Measurements from ENCODE around the gene ARMC2.
A peak's percentile ranks its signal among the peaks of the same experiment; 100 is the strongest.

The ARMC2 gene

GRCh38 chr6:108996208-108996607 is 148.0 kb downstream of the ARMC2 start:
- no peak for DNase-seq

DNA sequence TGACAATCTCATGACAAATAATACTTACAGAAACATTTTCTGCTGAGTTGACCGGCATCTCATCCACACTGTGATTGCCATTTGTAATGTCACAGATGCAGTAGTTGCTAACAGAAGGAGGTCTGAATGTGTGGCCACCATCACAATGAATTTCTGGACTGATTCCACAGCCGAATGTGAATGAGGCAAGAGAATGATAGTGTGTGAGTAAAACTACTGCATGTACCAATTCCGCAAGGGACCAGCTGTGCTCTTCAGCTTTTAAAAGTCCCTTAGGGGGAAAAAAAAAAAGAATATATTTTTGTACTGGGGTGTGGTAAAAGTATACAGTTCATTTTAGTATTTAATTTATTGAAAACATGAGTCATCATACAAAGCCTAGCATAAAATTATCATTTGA is 150.3 kb downstream of the ARMC2 start:
- no peak for DNase-seq

GRCh38 chr6:108999428-108999827 is 151.2 kb downstream of the ARMC2 start:
- no peak for DNase-seq

DNA sequence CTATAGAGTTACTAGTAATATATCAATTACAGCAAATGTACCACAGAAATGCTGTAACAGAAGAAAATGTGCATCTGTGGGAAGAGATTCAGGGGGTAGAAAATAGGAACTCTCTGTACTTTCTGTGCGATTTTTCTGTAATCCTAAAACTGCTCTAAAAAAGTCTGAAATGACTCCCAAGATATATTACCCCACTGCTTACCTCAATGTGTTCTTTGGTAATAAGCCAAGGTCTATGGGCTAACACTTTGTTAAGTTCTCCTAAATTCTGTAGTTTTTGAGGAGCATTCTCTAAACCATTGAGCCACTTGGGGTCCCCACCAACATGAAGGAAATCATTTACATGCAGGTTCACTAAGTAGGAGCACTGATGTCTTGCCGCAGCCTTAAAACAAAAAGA is 152.1 kb downstream of the ARMC2 start:
- DNase-seq, result no peak

- DNase-seq, result no peak
These were observed 153.2 kb downstream of the ARMC2 start for GRCh38 chr6:109001291-109001894.

- DNase-seq, result no peak
These were observed 154.0 kb downstream of the ARMC2 start for GRCh38 chr6:109002051-109002697.

DNA sequence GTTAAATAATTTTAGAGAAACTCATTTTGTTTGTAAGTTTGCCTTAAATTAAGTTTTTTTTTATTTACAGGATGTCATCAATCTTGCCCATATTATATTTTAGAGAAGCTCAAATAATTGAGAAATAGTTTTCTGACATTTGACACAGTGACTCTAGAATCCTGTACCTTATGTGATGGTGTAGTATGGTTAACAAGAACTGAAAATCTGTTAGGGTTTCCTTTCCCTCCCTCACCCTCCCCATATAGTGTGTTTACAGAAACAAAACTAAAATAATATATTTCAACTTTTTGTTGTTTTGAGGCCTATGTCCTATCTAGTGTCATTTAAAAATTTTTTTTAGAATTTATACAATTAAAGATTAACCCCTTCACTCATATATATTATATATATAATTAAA is 154.7 kb downstream of the ARMC2 start:
- DNase-seq, result no peak

GRCh38 chr6:109006818-109007217 is 158.6 kb downstream of the ARMC2 start:
- no peak for DNase-seq

DNA sequence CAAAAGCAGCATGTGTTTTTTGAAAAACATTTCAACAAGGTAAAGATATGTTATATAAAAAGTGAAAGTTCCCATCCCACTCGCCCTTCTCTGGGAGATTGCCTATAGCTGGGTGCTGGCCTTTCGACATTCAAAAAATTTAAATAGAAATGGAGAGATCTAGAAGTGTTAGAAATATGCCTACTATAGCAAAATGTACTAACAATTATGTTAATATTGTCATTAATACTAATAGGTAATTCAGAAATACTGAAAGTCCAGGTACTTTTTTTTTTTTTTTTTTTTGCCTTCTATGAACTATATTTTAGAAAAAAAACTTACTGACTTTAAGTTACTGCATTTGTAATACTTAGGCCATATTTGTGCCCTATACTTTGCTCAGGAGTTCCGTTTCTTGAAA is 159.3 kb downstream of the ARMC2 start:
- DNase-seq, result no peak

DNA sequence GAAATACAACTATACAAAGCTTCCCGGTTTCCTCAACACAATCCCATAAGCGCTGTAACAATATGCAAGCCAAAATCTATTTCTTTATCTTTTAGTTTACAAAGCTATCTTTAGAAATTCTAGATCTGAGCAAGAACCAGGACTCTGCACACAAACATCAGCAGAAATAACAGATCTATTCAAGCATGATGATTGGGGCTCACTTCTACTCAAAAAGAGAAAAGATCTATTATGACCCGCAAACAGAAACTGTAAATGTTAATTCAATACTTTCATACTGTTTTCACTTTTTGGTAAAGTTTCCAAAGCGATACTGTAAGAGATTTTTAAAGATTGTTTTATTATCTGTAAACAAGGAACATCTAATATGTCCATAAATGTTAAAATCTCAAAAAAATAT is 159.8 kb downstream of the ARMC2 start:
- no peak for DNase-seq

DNA sequence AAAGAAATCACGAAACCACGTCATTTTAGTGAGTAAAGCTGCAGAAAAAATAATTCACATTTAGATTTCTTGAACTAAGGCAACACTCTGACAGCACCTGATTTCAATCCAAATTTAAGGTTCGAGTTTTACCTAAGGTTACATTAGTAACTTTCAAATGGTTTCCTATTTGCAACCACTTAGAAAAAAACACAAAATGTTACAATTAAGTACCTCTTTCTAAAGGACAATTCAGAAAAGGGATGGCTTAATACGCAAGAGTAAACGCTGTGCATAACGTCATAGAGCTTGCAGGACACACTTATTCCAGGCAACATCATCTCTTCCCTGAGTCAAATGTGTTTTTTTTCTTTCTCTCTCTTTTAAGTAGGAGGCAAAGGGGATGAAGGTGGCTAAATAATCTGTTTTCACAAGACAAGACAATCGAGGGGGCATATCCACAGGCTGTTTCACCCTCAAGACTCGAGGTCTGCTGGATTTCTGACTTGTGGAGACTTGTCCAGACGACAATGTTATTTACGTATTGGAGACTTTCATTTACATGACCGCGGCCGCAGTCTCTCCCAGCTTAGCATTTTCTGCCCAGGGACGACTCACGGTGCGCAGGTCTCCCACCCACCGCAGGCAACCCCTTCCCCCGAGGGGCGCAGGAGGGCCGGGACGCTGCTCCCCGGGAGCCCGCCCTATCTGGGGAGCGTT is 160.5 kb downstream of the ARMC2 start:
- no peak for DNase-seq

DNA sequence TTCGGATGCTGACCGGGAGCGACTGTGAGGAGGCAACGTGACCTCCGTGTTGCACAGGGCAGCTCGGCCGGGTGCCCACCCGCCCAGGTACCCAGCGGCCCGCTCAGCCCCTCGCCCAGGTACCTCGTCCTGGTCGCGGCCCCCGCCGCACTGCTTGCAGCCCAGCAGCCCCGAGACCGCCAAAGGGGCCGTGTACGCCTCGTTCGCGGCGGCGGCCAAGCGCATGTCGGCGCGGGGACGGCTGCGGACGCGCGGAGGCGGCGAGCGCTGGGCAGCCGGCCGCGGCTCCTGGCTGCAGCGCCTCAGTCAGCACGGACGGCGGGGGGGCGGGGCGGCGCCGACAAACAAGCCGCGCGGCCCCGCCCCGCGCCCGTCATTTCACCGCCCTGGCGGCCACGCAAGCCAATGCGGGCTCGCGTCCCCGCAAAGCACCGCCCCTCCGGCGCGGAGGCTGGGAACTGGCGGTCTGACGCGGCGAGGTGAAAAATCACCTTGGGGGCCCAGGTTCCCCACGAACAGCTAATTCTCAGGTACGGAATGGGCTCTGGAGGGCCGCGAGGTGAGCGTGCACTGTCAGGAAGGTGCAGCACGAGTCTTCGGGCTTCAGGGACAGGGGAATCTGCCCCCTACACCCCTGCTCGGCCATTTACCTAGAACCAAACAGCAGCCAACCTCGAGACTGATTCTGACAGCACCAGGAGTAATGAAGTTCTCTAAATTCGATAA is 161.2 kb downstream of the ARMC2 start:
- peak; percentile 94 for DNase-seq

DNA sequence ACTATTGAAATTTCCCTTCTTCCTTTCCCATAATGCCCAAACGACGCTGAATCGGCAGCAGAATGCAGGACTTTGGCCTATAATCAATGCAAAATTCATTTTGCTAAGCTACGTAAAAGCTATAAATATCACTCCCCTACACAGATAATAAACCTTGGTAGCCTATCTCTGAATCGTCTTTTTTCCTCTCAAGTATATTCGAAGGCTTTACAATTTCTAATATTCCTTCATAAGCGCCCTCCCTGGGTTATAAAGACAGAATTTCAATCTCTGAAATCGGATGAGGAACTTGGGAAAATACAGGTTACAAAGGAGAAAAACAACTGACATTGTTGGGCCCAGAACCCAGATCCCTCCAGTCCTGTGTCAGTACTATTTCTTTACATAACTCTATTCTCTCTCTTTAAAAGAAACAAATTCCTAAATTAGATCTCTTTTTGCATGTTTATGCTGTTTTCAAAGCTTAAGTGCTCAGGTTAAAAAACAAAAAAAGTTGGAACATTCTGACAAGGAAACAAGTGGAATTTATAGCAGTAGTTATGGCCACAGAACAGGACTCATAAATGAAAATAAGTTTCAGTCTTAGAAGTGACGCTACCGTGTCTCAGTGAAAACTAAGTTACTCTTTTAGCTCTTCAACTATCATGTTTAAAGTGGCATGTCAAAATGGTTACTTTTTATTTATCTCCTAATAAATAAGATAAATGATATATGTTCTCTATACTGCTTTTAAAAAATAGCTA is 161.9 kb downstream of the ARMC2 start:
- no peak for DNase-seq

DNA sequence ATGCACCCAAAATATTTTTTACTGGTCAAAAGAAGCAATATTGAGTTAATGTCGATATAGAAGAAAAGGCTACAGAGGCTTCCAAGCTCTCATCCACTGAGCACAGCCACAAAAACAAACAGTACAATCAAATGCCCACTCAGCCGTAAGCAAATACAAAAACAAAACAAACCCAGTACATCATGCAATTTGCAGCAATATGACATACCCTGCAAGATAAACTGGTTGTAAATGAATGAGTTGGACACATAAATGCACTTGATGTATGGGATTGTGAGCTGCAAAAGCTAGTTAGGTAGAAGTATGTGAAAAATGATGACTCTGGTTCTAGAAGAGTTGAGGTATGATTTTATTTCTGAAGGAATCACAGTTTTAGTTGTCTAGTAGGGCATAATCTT is 162.5 kb downstream of the ARMC2 start:
- no peak for DNase-seq

DNA sequence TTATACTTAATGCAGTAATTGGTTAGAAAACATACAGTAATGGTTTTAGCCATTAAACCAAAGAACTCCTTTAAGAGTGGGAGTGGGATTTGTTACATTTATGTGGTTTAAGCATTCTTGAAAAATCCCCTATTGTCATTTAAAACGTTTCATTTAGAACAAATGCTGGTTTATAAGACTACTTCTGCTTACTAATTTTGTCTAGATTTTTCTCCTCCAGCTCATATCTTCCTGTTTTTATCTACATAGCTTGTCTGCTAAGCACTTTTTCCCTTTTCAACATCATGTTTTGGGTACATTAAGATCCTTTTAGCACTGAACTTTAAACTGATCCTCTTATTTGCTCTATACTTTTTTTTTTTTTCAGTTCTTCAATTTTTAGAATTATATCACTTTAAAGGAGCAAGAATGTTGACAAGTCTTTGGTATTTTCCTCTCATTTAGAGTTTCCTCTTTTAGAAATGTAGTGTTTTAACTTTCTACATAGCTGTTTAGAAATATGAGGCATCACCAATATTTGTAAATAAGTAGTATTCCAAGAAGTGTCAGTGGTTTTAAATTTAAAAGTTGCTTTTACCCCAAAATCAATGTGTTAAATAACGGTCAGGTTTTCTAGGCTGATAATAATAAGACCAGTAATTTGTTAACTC is 165.6 kb downstream of the ARMC2 start:
- DNase-seq, result no peak

DNA sequence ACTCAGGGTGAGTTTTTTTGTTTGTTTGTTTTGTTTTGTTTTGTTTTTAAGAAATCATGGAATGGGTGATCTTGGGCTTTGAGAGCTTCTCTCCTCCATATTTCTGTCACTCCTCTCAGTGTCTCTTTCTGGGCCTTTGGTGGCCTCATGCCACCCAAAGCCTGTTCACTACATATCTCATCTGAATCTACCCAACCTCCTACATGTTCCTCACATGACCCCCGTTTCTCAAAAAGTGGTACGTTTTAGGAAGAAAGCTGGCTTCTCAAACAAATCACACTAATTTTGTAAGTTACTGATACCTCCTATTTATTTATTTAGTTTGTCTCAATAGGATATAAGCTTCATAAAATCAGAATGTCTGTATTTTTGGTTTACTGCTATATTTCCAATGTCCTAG is 166.4 kb downstream of the ARMC2 start:
- DNase-seq, result no peak

GRCh38 chr6:109015176-109015575 is 167.0 kb downstream of the ARMC2 start:
- no peak for DNase-seq

- DNase-seq, result no peak
These were observed 171.7 kb downstream of the ARMC2 start for GRCh38 chr6:109019911-109020310.

GRCh38 chr6:109021870-109022269 is 173.6 kb downstream of the ARMC2 start:
- no peak for DNase-seq

DNA sequence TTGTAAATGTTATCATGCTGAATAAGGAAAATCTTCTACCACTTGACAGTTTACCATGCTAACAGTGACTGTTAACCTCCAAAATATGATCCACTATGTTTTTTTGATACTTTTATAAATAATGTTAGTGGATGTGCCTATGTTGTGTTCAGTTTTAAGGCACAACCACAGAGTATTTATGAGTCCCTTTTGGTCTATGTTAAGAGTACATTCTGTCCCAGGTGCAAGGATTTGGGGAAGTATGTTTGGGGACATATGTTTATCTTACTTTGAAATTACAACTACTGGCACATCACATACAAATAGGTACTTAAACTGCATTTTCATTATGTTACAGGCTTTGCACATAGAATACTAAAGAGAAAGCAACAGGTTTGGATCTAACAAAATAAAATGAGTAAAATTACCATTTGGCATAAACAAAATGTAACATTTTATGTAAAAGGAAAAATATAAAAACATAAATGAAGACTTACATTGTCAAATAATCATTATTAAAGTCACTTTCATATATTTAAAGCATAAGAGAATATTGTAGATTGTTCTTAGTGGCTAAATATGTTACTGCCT is 175.2 kb downstream of the ARMC2 start:
- DNase-seq, result no peak

Data from stimulated activated CD4-positive, alpha-beta T cell treated with anti-CD3 and anti-CD28 coated beads, Interleukin-4, amount 100 ng/mL, for 1 hour (primary cell).